HG03196 (cell line): ENCODE results near the gene STK10.
A peak's percentile ranks its signal among the peaks of the same experiment; 100 is the strongest.

Source experiments
- ATAC-seq: cut with Tn5 transposase; IDR thresholded peaks from one replicate; pipeline ENCODE4 v1.9.1; 2021; ENCODE audit not compliant: unreplicated experiment

Gene STK10

GRCh38 chr5:172111852-172112225 is 76.2 kb downstream of the STK10 start:
- no peak for ATAC-seq

DNA sequence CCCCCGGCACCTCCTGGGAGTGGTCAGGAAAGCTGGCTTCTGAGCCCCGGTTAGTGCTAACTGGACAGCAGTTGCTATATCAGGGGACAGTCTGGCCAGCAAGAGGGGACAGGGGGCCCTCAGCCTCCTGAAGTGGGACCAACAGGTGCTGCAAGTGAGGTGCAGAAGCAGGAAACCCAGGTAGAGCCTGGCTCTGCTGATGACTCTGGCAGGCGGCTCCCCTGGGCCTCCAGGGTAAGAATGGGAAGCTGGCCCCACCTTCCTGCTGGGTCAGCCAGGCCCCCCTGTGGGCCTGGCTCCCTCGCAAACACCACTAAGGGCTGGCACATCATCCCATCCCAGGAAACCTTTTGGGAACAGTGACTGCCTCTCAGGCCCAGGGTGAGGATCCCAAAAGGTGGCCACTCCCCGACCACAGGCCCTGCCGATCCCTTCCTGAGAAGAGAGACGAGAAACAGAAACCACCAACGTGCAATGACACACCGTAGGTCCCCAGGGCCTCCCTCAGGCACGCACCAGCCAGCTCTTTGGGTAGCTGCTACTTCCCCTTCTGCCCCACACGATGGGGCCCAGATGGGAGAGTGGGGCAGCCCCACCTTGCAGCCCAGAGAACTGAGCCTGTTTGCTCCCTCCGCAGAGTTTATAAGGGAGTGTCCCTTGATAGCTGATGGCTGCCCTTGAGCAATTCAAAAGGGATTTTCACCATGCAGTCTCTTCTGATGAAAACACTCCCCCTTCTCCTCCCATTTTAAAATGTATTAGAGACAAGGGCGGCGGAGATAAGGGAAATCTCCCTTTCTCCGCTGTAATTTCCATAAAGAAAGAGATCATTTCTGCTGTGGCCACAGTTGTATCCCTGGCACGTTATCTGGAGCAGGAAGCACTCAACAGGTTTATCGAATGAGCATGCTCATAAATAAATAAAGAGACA is 76.8 kb downstream of the STK10 start:
- peak; percentile 68 for ATAC-seq

DNA sequence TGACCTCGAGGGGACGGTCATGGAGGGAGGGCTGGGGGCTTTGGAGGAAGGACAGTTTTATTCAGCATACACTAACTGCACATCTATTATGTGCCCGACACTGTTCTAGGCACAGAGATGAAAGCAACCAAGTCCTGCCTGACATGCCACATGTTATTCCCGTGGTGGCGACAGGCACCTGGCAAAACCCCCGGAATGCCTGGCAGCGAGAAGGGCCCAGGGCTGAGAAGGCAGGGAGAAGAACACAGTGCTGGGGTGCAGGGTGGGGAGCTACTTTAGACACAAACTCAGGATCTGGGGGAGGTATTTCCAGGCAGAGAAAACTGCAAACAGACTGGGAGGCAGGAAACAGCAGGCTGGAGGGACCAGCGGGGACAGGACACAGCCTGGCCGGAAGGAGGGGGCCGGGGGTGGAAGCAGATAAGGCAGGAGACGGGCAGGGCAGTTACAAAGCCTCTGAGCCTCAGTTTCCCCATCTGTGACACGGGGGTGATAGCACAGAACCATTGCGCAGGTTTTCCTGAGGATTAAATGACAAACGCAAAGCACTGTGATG is 77.7 kb downstream of the STK10 start:
- no peak for ATAC-seq

- ATAC-seq = no peak
Measured at GRCh38 chr5:172109749-172110148, 78.3 kb downstream of the STK10 start.

DNA sequence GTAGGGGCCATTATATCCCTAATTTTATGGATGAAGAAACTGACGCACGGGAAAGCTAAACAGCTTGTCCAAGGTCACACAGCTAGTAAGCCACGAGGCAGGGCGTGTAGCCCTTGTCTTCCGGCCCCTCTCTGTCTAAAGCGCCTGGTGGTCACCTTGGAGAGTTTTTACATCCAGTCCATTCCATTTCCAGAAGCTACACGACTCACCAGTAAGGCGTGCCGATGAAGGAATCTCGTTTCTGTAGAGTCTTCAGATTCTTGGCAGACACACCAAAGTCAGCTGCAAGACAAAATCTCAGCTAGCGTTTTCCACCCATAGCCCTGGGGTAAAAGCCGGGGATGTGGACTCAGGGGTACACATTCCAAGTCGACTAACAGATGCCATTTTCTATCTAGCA is 80.5 kb downstream of the STK10 start:
- no peak for ATAC-seq

DNA sequence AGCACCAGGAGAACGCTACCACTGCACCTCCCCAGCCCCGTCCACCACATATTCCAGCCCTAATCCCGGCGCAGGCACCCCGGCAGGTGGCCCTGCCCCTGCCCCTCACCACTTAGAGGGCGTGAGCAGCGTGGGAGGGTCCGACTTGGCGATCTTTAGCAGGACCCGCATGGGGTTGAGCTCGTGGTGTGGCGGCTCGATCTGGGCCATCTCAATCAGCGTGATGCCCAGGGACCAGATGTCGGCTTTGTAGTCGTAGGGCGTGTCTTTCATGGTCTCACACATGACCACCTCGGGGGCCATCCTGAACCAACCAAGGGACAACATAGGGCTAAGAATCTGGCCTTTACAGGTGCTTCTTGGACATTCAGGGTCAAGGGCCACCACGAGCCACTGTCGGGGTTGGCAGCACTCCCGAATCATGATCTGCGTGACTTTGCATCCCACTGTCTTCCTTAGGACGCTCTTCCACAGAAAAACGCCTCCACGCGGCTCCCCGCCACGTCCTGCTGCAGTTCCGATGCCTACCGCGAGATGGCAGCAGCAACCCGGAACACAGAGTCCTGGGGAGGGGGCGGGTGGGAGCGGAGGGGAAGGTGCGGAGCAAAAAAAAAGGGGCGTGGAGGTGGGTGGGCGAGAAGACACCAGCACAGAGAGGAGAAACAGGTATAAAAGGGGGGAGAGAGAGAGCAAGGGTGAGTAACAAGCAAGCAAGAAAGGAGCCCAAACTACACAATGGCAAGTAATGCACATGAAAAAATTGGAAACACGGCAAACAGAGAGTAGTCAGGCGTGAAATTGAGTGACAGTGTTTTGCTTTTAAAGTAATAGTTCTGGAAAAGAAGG is 81.3 kb downstream of the STK10 start:
- no peak for ATAC-seq

- ATAC-seq = no peak
Measured at GRCh38 chr5:172105811-172106210, 82.2 kb downstream of the STK10 start.

GRCh38 chr5:172104801-172105701 is 83.0 kb downstream of the STK10 start:
- ATAC-seq = no peak

DNA sequence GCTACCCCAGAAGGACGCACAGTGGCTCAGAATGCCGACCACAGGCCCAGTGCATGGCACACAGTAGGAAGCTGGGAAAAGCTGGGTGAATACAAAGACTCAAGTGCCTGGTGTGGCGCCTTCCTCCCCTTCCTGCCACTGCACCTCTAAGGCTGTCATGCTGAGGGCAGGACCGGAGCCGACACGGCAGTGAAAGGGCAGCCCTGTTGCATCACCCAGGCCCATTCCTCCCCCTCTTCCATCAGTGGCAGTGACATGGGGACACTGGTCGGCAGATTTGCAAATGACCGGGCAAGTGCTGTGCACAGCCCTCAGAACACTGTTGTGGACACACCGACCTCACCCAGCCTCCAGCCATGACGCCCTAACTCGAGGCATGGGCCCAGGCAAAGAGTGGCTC is 84.0 kb downstream of the STK10 start:
- ATAC-seq = no peak

- ATAC-seq = no peak
Measured at GRCh38 chr5:172102913-172103626, 85.0 kb downstream of the STK10 start.

DNA sequence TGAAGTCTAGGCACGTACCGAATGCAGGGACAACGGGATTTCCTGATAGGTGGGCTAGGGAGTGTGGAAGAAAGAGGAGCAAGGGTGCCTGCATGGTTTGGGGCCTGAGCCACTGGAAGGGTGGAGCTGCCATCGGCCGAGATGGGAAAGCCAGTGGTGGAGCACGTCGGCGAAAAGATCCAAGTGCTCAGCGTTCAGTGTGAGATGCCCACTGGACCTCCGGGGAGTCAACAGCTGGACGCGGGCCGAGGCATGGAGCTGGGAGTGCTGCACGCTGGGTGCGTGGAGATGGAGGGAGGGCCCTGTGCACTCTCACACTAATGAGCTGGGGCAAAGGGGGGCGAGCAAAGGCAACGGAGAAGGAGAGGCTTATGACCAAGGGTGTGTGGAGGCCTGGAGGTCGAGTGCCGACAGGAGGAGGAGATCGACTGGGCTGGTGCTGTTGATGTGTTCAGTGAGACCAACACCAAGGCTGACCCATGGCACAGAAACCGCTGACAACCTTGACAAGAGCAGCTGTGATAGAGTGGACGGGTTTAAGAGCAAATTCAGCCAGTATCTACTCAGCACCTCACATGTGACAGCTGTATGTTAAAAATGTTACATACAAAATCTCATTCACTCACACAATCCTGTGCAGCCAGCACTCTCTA is 85.7 kb downstream of the STK10 start:
- ATAC-seq = no peak

- ATAC-seq = no peak
Measured at GRCh38 chr5:172101547-172102217, 86.3 kb downstream of the STK10 start.

DNA sequence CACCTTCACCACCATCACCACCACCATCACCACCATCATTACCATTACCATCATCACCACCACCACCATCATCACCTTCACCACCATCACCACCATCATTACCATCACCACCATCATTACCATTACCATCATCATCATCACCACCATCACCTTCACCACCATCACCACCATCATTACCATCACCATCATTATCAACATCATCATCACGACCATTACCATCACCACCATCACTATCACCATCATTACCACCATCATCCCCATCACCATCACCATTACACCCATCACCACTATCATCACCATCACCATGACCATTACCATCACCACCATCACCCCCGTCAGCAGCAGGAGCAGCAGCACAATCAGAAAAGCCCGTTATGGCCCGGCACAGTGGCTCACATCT is 89.1 kb downstream of the STK10 start:
- no peak for ATAC-seq

DNA sequence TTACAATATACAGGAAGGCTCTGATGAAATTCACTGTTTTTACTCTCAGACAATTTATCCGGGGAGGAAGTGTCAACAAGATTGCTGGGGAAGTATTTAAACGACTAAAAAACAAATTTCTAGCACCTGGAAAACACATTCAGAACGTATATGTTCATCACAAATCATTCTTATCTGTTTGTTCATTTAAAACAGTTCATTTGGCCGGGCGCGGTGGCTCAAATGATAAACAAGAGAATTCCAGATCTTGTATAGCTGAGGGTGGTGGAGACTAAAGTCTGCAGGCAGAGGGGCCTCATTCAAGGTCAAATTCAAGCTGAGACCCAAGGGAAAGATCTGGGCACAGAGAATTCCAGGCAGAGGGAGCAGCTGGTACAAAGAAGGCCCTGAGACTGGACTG is 90.0 kb downstream of the STK10 start:
- no peak for ATAC-seq

GRCh38 chr5:172097356-172097755 is 90.7 kb downstream of the STK10 start:
- ATAC-seq = no peak

- ATAC-seq = no peak
Measured at GRCh38 chr5:172096207-172096940, 91.7 kb downstream of the STK10 start.

DNA sequence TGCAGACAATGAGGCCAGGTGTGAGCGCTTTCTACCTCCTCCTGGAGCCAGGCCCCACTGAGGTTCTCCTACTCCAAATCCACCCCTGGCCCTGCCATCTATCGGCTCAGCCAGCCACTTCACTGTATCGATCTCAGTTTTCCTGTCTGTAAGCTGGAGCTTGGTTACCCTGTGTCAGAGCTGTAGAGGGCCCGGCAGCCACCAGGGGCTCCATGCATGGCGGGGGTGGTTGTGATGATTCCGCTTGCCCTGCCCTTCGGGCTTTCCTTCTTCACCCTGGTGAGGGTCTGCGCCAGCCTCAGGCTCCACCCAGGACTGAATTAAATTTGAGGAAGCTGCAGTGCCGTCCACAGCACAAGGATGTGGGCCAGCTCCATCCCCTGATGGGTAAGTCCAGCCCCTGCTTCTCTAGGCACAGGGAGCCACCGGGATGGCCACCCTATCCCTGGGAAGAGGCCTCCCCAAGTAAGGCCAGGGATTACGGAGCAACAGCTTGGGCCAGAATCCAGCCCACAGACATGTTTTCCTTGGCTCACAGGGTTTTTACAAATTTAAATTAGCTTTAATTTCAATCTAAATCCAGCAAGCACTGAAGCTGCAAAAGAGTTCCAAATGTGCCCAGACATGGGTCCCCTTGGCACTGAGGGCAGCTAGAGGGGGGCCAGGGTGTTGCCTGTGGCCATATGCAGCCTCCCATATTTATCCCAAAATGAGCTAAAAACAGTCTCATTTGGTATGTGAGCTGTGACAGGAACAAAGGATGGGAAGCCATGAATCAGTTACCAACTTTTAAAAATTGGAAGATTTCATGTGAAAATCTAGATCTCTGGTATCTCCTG is 92.4 kb downstream of the STK10 start:
- ATAC-seq = no peak
